ENCODE measurements around the gene KIF16B. TPM values are rescaled to one million over a fixed set of nuclear protein-coding genes. Genes with fewer than 3 reads are reported as not detected.
A peak's percentile ranks its signal among the peaks of the same experiment; 100 is the strongest.

The KIF16B gene, protein sequence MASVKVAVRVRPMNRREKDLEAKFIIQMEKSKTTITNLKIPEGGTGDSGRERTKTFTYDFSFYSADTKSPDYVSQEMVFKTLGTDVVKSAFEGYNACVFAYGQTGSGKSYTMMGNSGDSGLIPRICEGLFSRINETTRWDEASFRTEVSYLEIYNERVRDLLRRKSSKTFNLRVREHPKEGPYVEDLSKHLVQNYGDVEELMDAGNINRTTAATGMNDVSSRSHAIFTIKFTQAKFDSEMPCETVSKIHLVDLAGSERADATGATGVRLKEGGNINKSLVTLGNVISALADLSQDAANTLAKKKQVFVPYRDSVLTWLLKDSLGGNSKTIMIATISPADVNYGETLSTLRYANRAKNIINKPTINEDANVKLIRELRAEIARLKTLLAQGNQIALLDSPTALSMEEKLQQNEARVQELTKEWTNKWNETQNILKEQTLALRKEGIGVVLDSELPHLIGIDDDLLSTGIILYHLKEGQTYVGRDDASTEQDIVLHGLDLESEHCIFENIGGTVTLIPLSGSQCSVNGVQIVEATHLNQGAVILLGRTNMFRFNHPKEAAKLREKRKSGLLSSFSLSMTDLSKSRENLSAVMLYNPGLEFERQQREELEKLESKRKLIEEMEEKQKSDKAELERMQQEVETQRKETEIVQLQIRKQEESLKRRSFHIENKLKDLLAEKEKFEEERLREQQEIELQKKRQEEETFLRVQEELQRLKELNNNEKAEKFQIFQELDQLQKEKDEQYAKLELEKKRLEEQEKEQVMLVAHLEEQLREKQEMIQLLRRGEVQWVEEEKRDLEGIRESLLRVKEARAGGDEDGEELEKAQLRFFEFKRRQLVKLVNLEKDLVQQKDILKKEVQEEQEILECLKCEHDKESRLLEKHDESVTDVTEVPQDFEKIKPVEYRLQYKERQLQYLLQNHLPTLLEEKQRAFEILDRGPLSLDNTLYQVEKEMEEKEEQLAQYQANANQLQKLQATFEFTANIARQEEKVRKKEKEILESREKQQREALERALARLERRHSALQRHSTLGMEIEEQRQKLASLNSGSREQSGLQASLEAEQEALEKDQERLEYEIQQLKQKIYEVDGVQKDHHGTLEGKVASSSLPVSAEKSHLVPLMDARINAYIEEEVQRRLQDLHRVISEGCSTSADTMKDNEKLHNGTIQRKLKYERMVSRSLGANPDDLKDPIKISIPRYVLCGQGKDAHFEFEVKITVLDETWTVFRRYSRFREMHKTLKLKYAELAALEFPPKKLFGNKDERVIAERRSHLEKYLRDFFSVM (N-terminal part only)
- 6.1 and 8.4 TPM in 2 replicates for total RNA-seq (2014; rRNA removed; shearing (Covaris generic); ENCODE audit: low replicate concordance)

DNA sequence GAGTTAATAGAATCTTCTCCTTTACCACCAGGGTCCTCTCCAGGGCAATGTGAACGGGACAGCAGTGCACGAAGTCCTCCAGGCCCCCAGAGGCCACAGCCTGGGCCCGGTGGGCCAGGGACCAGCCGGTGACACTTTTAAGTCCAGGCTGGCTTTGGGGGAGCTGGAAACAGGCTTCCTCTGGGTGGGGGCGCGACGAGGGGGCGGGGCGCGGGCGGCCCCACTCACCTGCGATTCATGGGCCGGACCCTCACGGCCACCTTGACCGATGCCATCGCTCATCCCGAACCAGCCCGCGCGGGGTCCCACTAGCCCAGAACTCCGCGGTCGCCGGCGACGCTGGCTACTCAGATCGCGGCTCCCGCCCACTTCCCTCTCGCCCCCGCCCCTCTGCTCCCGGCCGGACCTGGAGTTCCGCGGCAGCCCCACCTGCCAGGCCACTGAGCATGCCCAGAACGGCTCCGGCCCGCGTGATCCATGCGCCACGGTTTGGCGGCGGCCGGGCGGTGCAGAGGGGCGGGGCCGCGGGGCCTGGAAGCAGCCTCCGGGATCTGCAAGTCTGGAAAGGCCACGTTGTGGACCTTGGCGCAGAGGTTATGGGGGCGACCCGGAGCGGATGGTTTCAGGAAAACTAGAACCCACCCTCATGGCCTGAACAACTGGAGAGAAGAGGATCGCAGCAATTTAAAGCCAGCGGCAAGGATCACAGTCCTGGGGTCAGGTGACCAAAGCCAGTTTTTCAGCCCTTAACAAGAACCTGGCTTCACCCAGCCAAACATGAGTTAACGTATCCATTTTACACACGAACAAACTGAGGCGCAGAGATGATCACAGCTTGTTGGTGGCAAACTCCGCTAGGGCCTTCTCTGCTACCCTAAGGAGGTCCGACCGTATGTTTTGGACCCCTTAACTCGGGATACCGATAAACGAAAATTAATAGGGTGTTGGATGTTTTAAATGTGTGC, at the start of gene KIF16B:
Gene KIF16B, minus strand, starts transcription at position 448 of the 965 bp plus-strand sequence. Its CDS starts 173 bp downstream, at position 275.
- Histone ChIP-seq H3K9me2 (replicated peaks; ENCODE audit: insufficient read depth, low read length) (no peaks in the 10 kb centered on the region), H3K27me3 (ENCODE audit: low read length) (no peaks in the 10 kb centered on the region), H3K9ac (ENCODE audit: low read length) (peak within 1 kb of the TSS; percentile 69), H3K4me3 (ENCODE audit: low read length) (peak within 1 kb of the TSS; percentile 76), H3K36me3 (ENCODE audit: insufficient read depth, low read length) (no peaks in the 10 kb centered on the region), H4K20me1 (ENCODE audit: insufficient read depth, low read depth, low read length) (no peaks in the 10 kb centered on the region), H3K4me1 (ENCODE audit: low read length) (peaks cover 21% of the 10 kb centered on the region), H3K79me2 (ENCODE audit: low read length) (no peaks in the 10 kb centered on the region), H2AFZ (ENCODE audit: low read length) (peak within 1 kb of the TSS; percentile 97), H3K4me2 (ENCODE audit: low read depth, low read length, poor library complexity, severe bottlenecking) (peak within 1 kb of the TSS; percentile 77), H3K27ac (ENCODE audit: low read length) (no peak within 1 kb of the TSS), H3K9me3 (ENCODE audit: low read length) (no peaks in the 10 kb centered on the region)
- peak; percentile 92 for DNase-seq

GRCh38 chr20:16622501-16622900, 49.3 kb upstream of the KIF16B start:
- H3K9me3 ChIP-seq (ENCODE audit: low read length): no peaks in the 10 kb centered on the region
- no peak overlapping the region for H3K27ac ChIP-seq (ENCODE audit: low read length)
- H3K79me2 ChIP-seq (ENCODE audit: low read length): no peaks in the 10 kb centered on the region
- H3K4me1 ChIP-seq (ENCODE audit: low read length): no peaks in the 10 kb centered on the region
- H3K27me3 ChIP-seq (ENCODE audit: low read length): no peaks in the 10 kb centered on the region; the same call in 1 of the 2 replicates
- no peak overlapping the region for H2AFZ ChIP-seq (ENCODE audit: low read length)
- no peaks in the 10 kb centered on the region for H4K20me1 ChIP-seq (ENCODE audit: insufficient read depth, low read depth, low read length)
- no peak overlapping the region for H3K4me3 ChIP-seq (ENCODE audit: low read length)
- no peaks in the 10 kb centered on the region for H3K9me2 ChIP-seq (replicated peaks; ENCODE audit: insufficient read depth, low read length)
- H3K4me2 ChIP-seq (ENCODE audit: low read depth, low read length, poor library complexity, severe bottlenecking): no peak overlapping the region
- DNase-seq: no peak
- H3K9ac ChIP-seq (ENCODE audit: low read length): no peak overlapping the region
- no peaks in the 10 kb centered on the region for H3K36me3 ChIP-seq (ENCODE audit: insufficient read depth, low read length)

DNA sequence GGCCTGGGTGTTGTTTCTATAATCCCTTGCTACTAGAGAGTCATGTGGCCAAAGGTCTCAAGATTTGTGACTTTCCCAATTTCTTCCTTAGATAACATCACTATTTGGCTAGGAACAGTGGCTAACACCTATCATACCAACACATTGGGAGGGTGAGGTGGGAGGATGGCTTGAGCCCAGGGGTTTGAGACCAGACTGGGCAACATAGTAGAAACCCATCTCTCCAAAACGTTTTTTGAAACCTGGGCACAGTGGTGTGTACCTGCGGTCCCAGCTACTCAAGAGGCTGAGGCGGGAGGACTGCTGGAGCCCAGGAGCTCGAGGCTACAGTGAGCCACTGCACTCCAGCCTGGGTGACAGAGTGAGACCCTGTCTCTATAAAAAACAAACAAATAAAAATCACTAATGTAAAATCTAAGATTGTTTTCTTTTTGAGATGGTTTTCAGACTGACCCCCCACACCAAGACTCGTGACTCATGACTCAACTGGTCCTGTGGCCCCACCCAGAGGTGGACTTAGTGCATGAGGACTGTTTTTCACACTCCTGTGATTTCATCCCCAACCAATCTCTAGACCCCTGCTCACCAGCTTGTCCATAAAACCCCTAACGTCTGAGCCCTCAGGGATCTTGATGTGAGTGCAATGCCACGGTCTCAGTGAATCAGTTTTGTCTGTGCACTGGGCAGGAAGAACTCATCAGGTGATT, 48.3 kb upstream of the KIF16B start:
- H3K27me3 ChIP-seq (ENCODE audit: low read length): no peaks in the 10 kb centered on the region; the same call in 1 of the 2 replicates
- H3K4me3 ChIP-seq (ENCODE audit: low read length): no peak overlapping the region
- H3K79me2 ChIP-seq (ENCODE audit: low read length): no peaks in the 10 kb centered on the region
- no peaks in the 10 kb centered on the region for H4K20me1 ChIP-seq (ENCODE audit: insufficient read depth, low read depth, low read length)
- no peak overlapping the region for H3K9ac ChIP-seq (ENCODE audit: low read length)
- H3K4me2 ChIP-seq (ENCODE audit: low read depth, low read length, poor library complexity, severe bottlenecking): no peak overlapping the region
- H3K4me1 ChIP-seq (ENCODE audit: low read length): no peaks in the 10 kb centered on the region
- H3K9me3 ChIP-seq (ENCODE audit: low read length): no peaks in the 10 kb centered on the region
- DNase-seq: no peak
- no peak overlapping the region for H2AFZ ChIP-seq (ENCODE audit: low read length)
- H3K9me2 ChIP-seq (replicated peaks; ENCODE audit: insufficient read depth, low read length): no peaks in the 10 kb centered on the region
- no peaks in the 10 kb centered on the region for H3K36me3 ChIP-seq (ENCODE audit: insufficient read depth, low read length)
- H3K27ac ChIP-seq (ENCODE audit: low read length): no peak overlapping the region

DNA sequence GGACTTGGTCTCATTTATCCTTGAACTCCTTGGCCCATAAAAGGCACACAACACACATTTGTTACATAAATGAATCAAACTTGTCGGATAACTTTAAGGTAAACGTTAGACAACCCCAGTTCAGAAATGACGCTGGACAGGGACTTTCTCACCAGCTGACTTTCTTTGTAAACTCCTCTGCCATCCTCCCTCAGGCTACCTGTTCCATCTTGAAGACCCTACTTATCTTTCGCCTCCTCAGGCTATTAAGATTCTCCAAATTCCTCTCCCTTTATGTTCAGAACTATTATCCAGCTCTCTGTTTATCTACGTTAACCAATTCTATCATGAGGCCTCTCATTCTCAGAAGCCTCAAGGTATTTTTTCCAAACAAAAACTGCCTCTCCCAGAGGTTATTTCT, 47.7 kb upstream of the KIF16B start:
- Histone ChIP-seq H3K27ac (ENCODE audit: low read length) (no peak overlapping the region), H3K36me3 (ENCODE audit: insufficient read depth, low read length) (no peaks in the 10 kb centered on the region), H2AFZ (ENCODE audit: low read length) (no peak overlapping the region), H3K9me3 (ENCODE audit: low read length) (no peaks in the 10 kb centered on the region), H3K4me3 (ENCODE audit: low read length) (no peak overlapping the region), H3K9me2 (replicated peaks; ENCODE audit: insufficient read depth, low read length) (no peaks in the 10 kb centered on the region), H3K4me1 (ENCODE audit: low read length) (no peaks in the 10 kb centered on the region), H3K27me3 (ENCODE audit: low read length) (no peaks in the 10 kb centered on the region; the same call in 1 of the 2 replicates), H3K79me2 (ENCODE audit: low read length) (no peaks in the 10 kb centered on the region), H3K9ac (ENCODE audit: low read length) (no peak overlapping the region), H3K4me2 (ENCODE audit: low read depth, low read length, poor library complexity, severe bottlenecking) (no peak overlapping the region), H4K20me1 (ENCODE audit: insufficient read depth, low read depth, low read length) (no peaks in the 10 kb centered on the region)
- DNase-seq: no peak

DNA sequence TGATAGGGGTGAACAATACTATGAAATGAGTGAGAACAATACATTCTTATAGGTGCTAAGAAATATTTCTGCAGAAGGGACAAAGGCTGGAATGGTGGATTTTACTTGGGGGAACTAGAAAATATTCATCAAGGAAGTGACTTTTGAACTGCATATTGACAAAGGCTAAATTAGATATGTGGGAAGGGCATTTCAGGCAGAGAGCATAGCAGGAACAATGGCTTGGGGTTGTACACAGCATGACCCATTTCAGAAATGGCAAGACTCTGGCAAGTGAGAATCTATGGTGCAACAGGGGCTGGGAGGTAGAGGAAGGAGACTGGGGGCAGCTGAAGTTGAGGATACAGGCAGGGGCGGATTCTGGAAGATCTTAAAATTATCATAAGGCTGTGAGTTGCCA, 46.7 kb upstream of the KIF16B start:
- no peak for DNase-seq
- Histone ChIP-seq H3K4me2 (ENCODE audit: low read depth, low read length, poor library complexity, severe bottlenecking) (no peak overlapping the region), H3K4me3 (ENCODE audit: low read length) (no peak overlapping the region), H3K4me1 (ENCODE audit: low read length) (no peaks in the 10 kb centered on the region), H3K27ac (ENCODE audit: low read length) (no peak overlapping the region), H3K9ac (ENCODE audit: low read length) (no peak overlapping the region), H3K9me2 (replicated peaks; ENCODE audit: insufficient read depth, low read length) (no peaks in the 10 kb centered on the region), H4K20me1 (ENCODE audit: insufficient read depth, low read depth, low read length) (no peaks in the 10 kb centered on the region), H2AFZ (ENCODE audit: low read length) (no peak overlapping the region), H3K27me3 (ENCODE audit: low read length) (no peaks in the 10 kb centered on the region; the same call in 1 of the 2 replicates), H3K9me3 (ENCODE audit: low read length) (no peaks in the 10 kb centered on the region), H3K36me3 (ENCODE audit: insufficient read depth, low read length) (no peaks in the 10 kb centered on the region), H3K79me2 (ENCODE audit: low read length) (no peaks in the 10 kb centered on the region)

DNA sequence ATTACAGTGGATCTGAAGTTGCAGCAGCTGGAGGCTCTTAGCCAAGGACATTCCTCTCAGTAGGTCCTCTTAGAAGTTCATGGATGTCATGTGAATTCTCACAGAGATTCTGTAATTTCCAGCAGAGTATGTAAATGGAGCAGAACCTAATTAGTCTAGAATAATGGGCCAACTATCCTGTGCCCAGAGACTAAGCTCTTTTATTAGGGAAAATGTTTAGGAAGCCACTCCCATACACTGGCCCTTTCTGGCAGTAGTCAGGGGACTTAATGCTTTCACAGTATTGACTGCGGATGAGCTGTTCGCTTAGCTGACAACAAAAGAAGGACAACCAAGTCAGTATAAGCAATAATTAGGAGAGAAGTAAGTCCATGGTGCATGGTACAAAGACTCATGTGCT, 43.8 kb upstream of the KIF16B start:
- Histone ChIP-seq H3K27ac (ENCODE audit: low read length) (no peak overlapping the region), H3K9ac (ENCODE audit: low read length) (no peak overlapping the region), H4K20me1 (ENCODE audit: insufficient read depth, low read depth, low read length) (no peaks in the 10 kb centered on the region), H3K36me3 (ENCODE audit: insufficient read depth, low read length) (no peaks in the 10 kb centered on the region), H3K4me3 (ENCODE audit: low read length) (no peak overlapping the region), H3K79me2 (ENCODE audit: low read length) (no peaks in the 10 kb centered on the region), H3K4me1 (ENCODE audit: low read length) (no peaks in the 10 kb centered on the region), H3K4me2 (ENCODE audit: low read depth, low read length, poor library complexity, severe bottlenecking) (no peak overlapping the region), H3K27me3 (ENCODE audit: low read length) (no peaks in the 10 kb centered on the region), H3K9me2 (replicated peaks; ENCODE audit: insufficient read depth, low read length) (no peaks in the 10 kb centered on the region), H2AFZ (ENCODE audit: low read length) (no peak overlapping the region), H3K9me3 (ENCODE audit: low read length) (no peaks in the 10 kb centered on the region)
- no peak for DNase-seq

DNA sequence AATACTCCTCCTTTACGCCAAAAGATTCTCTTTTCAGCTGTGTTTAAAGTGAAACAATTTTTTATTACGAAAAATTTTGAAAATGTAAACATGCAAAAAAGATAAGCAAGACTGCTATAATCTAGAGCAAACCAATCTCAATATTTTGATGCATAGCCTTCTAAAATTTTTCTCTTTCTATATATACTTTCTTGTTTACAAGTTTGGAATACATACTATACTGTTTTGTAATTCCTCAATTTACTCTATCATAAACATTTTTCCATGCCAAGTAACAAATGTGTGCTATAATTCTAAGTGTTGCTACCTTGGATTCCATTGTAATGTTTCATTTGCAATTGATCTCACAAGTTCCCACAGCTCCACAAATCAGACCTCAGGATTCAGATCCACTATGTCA, 43.1 kb upstream of the KIF16B start:
- Histone ChIP-seq H3K4me2 (ENCODE audit: low read depth, low read length, poor library complexity, severe bottlenecking) (no peak overlapping the region), H4K20me1 (ENCODE audit: insufficient read depth, low read depth, low read length) (no peaks in the 10 kb centered on the region), H3K4me3 (ENCODE audit: low read length) (no peak overlapping the region), H3K27me3 (ENCODE audit: low read length) (no peaks in the 10 kb centered on the region), H3K79me2 (ENCODE audit: low read length) (no peaks in the 10 kb centered on the region), H3K36me3 (ENCODE audit: insufficient read depth, low read length) (no peaks in the 10 kb centered on the region), H3K9me3 (ENCODE audit: low read length) (no peaks in the 10 kb centered on the region), H3K27ac (ENCODE audit: low read length) (no peak overlapping the region), H3K9ac (ENCODE audit: low read length) (no peak overlapping the region), H2AFZ (ENCODE audit: low read length) (no peak overlapping the region), H3K4me1 (ENCODE audit: low read length) (no peaks in the 10 kb centered on the region), H3K9me2 (replicated peaks; ENCODE audit: insufficient read depth, low read length) (no peaks in the 10 kb centered on the region)
- DNase-seq: no peak
